ENCODE data around the gene PPP1R13B.

Gene PPP1R13B

DNA sequence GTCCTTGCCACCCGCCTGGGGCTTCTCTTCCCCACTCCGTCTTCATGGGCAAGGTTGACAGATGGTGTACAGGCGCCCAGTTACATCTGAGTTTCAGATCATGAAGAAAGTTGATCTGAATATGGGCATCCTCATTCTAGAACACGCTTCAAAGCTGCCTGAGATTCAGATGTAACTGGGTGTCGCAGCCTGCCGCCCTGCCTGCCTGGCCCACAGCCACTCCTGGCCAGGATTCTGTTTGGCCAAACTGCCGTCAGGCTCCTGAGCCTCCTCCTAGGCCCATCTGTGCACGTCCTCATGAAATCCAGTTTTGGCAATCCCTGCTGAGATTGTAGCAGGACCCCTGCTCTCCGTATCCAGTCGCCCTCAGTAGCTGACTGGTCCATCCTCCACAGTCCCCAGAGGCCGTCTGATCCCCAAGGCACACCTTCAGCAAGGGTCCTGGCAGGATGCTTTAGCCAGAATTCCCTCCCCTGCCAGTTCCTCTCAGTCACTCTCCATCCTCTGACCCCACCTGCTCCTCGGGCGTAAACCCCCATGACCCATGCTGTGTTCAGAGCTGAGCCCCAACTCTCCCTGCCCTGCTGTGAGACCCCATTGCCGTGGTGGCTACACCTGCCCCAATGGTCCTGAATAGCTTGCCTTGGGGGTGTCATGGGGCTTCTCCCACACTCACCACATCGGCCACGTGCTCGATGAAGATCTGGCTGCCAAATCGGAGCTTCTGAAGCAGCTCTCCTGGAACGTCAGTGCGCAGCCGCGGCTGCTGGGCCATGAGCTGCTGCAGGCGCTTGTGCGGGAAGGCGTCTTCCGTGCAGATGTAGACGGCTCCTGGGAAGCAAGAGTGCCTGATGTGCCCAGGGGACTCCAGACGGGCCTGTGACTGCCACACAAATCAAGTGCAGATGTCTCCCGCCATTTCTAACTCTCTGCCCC is 144.6 kb downstream of the PPP1R13B start:
- H3K4me3 ChIP-seq (ENCODE audit: low read depth, low read length) = no peak overlapping the region
- no peak for DNase-seq (ENCODE audit: low read depth)
- TF ChIP-seq, protein P1, sequence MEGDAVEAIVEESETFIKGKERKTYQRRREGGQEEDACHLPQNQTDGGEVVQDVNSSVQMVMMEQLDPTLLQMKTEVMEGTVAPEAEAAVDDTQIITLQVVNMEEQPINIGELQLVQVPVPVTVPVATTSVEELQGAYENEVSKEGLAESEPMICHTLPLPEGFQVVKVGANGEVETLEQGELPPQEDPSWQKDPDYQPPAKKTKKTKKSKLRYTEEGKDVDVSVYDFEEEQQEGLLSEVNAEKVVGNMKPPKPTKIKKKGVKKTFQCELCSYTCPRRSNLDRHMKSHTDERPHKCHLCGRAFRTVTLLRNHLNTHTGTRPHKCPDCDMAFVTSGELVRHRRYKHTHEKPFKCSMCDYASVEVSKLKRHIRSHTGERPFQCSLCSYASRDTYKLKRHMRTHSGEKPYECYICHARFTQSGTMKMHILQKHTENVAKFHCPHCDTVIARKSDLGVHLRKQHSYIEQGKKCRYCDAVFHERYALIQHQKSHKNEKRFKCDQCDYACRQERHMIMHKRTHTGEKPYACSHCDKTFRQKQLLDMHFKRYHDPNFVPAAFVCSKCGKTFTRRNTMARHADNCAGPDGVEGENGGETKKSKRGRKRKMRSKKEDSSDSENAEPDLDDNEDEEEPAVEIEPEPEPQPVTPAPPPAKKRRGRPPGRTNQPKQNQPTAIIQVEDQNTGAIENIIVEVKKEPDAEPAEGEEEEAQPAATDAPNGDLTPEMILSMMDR (IDR thresholded peaks at IDR 0.05; ENCODE audit: control insufficient read depth, extremely low read depth, insufficient read depth) = no peak

DNA sequence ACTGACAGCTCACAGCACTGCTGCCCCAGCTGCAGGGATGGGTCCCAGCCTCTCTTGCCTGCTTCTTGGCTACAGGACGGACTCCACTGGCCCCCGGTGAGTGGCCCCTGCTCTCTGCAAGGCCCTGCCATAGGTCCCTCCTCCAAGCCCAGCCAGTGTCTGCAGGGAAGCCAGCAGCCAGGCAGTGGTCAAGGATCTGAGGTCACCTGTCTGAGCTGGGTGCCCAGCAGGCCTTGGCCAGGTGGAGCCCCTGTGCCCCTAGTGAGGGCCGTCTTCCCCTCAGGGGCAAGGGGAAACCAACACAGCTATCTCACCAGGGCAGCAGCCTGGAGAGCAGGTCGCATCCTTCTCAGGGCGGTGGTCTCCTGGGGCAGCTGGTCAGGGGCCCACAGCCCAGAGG is 145.3 kb downstream of the PPP1R13B start:
- no peak for DNase-seq (ENCODE audit: low read depth)
- TF ChIP-seq, protein P1 (IDR thresholded peaks at IDR 0.05; ENCODE audit: control insufficient read depth, extremely low read depth, insufficient read depth) = no peak
- H3K4me3 ChIP-seq (ENCODE audit: low read depth, low read length) = no peak overlapping the region

DNA sequence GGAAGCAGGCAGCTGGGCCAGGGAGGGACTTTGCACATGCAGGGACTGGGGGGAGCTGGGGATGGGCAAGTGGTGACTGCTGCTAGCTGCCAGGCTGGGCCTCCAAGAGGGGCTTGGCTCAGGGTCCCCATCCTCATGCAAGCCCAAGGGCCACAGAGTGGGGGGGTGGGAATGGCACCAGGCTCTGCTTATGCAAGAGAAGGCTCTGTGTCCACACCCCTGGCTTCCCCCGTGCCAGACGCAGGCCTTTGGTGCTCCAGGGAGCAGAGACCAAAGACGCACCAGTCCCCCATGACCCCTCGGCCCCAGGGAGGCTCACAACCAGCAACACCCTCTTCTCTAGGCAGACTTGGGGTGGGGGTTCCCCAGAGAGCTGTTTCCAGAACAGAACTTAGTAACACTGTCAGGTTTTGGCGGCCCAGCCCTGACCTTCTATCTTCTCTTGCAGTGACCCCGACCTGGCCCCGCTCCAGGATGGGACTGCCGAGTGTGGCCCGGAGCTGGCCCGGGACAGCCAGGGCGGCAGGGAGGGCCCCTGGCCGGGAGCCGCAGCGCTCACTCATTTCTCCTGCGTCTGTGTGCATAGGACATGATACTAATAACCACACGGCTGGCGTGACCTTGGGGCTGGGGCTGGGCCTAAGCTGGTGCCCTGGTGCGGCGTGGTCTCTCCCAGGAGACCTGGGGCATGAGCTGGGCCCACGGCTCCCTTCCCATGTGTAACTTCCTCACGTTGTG is 146.5 kb downstream of the PPP1R13B start:
- no peak for DNase-seq (ENCODE audit: low read depth)
- H3K4me3 ChIP-seq (ENCODE audit: low read depth, low read length) = no peak overlapping the region
- TF ChIP-seq, protein P1 (IDR thresholded peaks at IDR 0.05; ENCODE audit: control insufficient read depth, extremely low read depth, insufficient read depth) = no peak

DNA sequence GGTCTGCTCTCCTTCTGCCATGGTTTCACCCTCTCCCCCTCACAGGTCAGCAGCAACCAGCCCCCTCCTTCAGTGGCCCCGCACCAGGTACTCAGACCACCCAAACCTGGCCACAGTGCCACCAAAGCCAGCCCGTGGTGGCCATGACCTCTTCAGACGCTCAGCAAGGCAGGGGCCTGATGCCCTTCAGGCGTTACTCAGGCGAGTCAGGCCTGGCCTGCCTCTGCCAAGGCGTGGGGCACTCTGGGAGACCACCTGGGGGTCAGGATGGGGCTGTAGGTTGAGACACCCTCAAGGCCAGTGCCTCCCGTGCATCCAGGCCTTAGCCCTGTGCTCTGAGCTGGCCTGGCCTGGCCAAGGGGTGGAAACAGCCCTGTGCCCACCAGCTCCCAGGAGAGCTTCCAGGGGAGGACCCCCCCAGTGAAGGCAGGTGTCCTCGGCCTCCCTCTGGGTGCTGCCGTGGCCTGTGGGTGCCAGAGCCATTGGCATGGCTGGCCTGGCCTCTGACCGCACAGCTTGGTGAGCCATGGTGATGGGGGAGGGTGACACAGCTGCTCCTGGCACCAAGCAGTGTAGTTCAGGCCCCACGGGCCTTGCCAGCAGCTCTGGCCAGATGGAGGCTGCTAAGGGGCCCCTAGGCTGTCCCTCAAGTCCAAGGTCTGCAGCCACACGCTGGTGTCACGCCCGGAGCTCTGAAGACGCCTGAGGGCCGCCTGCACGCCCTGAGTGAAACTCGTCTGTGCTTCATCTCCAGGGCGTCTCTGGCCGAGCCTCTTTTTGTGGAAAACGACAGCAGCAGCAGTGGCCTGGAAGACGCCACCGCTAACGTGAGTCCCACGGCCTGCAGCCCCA is 147.2 kb downstream of the PPP1R13B start:
- no peak overlapping the region for H3K4me3 ChIP-seq (ENCODE audit: low read depth, low read length)
- TF ChIP-seq, protein P1 (IDR thresholded peaks at IDR 0.05; ENCODE audit: control insufficient read depth, extremely low read depth, insufficient read depth) = no peak
- DNase-seq (ENCODE audit: low read depth) = no peak

DNA sequence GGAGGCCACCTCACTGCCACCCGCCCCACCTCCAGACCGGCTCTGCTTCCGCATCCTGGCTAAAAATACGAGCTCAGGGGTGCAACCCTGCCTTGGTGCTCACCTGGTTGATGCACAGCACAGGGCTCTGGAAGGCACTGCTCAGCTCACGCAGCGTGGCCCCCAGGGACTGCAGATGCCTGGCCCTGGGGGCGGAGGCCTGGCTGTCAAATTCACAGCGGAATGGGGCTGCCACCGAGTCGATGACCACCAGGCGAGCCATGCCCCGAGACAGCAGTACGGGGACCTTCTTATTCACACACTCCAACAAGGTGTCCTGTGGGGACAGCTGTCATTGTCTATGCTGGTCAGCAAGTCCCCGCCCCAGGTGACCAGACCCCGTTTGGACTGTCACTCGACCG is 148.1 kb downstream of the PPP1R13B start:
- TF ChIP-seq, protein P1 (IDR thresholded peaks at IDR 0.05; ENCODE audit: control insufficient read depth, extremely low read depth, insufficient read depth) = no peak
- no peak for DNase-seq (ENCODE audit: low read depth)

DNA sequence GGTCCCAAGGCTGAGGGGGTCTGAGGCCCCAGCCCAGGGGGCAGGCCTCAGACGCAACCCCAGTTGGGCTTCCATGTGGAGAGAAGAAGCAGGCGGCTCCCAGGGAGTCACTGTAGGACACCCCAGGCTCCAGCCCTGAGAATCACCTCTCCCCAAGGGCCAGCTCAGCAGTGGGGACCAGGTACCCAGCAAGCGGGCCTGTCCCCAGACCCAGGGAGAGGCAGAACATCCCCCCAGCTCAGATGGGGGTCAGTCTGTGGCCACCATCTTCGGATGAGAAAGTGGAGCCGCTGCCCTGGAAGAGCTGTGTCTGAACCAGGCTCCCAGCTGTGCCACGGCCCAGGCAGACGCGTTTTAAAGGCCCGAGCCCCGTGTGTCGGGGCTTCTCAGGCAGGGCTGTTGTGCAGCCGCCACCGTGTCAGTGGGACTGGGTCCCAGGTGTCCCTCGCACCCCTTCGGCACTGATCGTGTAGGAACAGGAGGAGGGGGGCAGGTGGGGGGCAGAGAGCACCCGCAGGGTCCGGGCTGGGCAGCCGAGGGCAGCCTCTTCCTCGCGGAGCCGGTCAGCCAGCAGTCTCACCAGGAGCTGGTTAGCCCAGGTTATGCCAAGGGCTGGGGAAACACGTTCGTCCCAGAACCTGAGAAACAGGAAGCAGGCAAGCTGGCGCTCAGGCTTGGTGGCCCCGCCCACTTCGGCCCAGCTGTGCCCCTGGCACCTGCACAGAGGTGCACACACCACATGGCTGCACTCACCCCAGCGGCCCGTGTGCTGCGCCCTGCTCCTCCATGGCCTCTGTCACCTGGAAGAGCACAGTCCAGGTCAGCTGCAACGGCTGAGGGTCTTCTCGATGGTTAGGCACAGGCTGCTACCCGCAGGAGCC is 148.8 kb downstream of the PPP1R13B start:
- peak; percentile 94 for DNase-seq (ENCODE audit: low read depth)
- no peak overlapping the region for H3K4me3 ChIP-seq (ENCODE audit: low read depth, low read length)
- TF ChIP-seq, protein P1 (IDR thresholded peaks at IDR 0.05; ENCODE audit: control insufficient read depth, extremely low read depth, insufficient read depth) = no peak

More for the DNA sequence above, 148.1 kb downstream of the PPP1R13B start:
- H3K4me3 ChIP-seq (ENCODE audit: low read depth, low read length) = no peak overlapping the region

Data from LNCaP clone FGC (cell line).